RKO (cell line): ENCODE measurements around the gene PLPP4.

Source experiments
- DNase-seq: peaks from one replicate; pipeline ENCODE4 v3.0.0-alpha.2; 2016; ENCODE audit warnings: low spot score

PLPP4 gene

DNA sequence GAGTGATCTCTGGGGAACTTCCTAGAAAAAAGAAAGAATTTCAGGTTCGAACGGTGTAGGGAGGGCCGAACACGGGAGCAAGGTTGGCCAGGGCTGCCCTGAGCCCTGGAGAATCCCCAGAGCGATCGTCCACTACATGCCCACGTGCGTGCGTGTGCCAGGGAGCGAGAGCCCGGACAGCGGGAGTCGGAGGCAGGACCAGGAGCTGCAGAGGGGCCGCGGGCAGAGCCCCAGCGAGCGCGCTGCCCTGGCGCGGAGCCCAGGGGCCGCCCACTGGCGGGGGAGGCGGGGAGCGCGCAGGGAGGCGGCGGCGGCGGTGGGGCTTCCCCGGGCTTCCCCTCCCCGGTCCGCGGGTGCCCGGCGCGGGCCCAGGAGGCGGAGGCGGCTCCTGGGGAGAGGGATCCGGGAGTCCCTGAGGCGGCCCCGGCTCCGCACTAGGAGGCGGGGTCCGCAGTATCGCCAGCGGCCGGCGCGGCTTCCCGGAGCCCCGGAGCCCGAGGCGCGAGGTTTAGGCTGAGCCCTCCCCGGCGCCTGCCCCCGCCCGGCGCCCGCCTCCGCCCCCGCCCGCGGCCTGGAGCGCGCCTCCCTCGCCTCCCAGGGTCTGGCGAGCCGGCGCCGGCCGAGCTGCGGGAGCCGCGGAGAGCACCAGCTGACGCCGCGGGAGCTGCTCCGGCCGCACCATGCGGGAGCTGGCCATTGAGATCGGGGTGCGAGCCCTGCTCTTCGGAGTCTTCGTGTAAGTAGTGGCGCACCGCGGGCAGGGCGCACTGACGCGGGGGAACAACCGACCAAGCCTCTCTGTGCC is at the start of gene PLPP4:
Gene PLPP4, plus strand, starts transcription at position 602 of the 805 bp plus-strand sequence. Its CDS starts 79 bp downstream, at position 681.
- DNase-seq = no peak

GRCh38 chr10:120409816-120410215 is 47.2 kb upstream of the PLPP4 start:
- DNase-seq = no peak

GRCh38 chr10:120414946-120415345 is 42.1 kb upstream of the PLPP4 start:
- DNase-seq = no peak

DNA sequence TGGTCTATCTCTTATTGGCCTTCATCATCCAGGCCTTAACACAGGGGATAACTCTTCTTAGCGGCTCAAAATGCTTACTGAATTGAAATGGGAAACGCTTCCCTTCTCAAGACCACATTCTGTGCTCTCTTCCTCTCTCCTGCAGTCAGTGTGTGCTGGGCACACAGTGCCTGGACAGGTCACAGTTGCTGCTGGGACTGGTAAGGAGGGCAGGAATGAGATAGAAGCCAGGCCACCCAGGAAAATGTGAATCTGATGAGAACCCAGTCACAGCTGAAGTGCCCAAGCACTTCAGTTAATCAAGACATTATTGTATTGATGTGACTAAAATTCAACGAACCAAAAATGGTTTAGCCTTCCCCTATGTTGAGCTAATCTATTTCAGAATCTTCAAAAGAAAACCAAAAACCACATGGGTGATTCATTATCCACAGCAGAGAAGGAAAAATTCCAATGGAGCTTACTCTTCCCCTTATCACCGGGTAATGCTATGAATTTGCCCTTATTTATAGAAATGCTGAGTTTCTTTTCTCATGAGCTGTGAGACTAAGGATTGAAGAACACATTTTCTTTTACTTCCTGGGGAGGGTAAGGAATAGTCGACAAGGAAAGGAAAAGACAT is 41.2 kb upstream of the PLPP4 start:
- peak; percentile 66 for DNase-seq

DNA sequence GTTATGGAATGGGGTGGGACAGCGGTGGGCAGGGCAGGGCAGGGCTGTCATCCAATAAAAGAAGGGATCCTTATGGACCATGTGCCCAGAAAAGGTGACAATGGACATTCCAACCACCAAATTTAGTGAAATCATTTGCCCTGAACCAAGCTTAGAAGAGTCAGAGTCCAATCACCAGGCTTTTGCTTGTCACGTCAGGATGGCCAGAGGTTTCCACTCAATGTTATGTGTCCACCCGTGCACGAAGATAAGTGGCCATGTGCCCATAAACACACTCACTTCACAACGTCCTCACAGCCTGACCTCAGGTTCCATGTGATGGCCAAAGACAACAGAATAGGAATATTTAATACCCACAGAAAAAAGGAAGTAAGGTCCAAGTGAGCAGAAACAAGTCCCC is 36.6 kb upstream of the PLPP4 start:
- DNase-seq = no peak

DNA sequence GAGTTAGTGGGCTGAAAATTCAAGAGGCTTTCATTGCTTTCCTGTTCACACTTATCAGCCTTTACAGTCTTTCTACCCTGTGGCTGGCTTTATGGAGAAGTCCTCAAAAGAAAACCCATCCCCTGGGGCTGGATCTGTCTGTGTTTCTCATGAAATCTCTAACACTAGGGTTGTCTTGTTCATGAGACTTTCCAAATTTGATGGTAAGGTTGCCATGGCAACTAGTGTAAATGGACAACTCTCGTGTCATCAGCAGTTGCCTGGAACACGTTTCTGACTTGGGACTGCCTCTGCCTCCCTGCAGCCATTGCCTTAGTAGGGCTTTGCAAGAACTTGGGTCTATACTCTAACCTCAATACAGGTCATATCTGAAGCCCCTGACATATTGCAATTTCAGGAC is 35.8 kb upstream of the PLPP4 start:
- DNase-seq = no peak

- DNase-seq = no peak
These were observed 34.6 kb upstream of the PLPP4 start for GRCh38 chr10:120422457-120422856.

- peak; percentile 78 for DNase-seq
These were observed 33.4 kb upstream of the PLPP4 start for GRCh38 chr10:120423431-120424197.

GRCh38 chr10:120424198-120424464 is 32.9 kb upstream of the PLPP4 start:
- no peak for DNase-seq

DNA sequence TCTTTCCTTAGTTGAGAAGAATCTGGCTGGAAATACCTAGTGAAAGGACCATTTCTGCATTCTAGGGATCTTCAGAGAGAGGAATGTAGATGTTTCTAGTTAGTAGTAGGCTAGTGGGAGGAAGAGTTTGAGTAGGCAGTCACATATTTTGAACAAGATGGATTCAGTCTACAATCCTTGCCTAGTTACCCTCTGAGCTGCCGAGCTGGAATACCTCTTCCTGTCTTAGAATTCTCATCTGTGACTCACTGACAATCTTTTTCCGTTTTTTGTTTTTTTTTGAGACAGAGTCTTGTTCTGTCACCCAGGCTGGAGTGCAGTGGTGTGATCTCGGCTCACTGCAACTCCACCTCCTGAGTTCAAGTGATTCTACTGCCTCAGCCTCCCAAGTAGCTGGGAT is 30.7 kb upstream of the PLPP4 start:
- DNase-seq = peak; percentile 30

- DNase-seq = no peak
These were observed 28.3 kb upstream of the PLPP4 start for GRCh38 chr10:120428754-120429153.

DNA sequence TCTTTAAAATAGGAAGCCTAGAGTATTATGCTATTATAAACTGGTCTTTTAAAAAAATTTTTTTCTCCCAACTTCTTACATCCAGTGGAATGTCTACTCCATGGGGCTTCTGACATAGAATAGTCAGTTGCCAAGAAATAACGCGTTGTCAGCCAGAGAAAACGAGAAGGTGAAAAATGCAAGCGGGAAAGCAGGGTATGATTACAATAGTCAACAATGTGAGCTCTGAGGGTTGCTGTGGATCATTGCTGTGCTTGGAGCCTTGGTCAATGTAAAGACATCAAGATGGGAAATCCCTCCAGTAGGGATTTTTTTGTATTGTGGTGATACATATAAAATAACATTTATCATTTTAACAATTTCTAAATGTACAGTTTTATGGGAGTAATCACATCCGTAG is 27.6 kb upstream of the PLPP4 start:
- DNase-seq = no peak

GRCh38 chr10:120431251-120431651 is 25.8 kb upstream of the PLPP4 start:
- DNase-seq = no peak

- DNase-seq = no peak
These were observed 24.8 kb upstream of the PLPP4 start for GRCh38 chr10:120432209-120432608.

- no peak for DNase-seq
These were observed 23.9 kb upstream of the PLPP4 start for GRCh38 chr10:120433141-120433540.

- peak; percentile 40 for DNase-seq
These were observed 20.5 kb upstream of the PLPP4 start for GRCh38 chr10:120436439-120437112.

GRCh38 chr10:120437541-120437940 is 19.5 kb upstream of the PLPP4 start:
- no peak for DNase-seq

- DNase-seq = no peak
These were observed 5.1 kb upstream of the PLPP4 start for GRCh38 chr10:120451968-120452367.

DNA sequence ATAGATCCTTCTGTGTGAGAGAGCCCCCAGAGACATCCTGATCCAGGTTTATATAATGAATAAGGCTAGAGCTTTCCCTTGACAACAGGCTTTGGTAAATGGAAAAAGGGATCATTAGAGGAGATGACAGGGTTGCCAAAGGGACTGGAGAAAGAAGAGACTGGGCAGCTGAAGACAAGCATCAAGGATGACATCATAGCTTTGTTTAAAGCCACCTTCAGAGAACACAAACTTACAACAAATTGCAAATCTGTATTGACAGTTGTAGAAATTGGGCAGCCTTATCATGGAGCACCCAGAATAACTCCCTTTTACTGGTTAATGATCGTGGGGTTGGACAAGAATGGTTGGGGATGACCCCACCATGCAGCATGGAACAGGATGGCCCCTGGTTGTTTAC is 3.7 kb upstream of the PLPP4 start:
- DNase-seq = no peak

- DNase-seq = no peak
These were observed 3.1 kb upstream of the PLPP4 start for GRCh38 chr10:120453886-120454285.

DNA sequence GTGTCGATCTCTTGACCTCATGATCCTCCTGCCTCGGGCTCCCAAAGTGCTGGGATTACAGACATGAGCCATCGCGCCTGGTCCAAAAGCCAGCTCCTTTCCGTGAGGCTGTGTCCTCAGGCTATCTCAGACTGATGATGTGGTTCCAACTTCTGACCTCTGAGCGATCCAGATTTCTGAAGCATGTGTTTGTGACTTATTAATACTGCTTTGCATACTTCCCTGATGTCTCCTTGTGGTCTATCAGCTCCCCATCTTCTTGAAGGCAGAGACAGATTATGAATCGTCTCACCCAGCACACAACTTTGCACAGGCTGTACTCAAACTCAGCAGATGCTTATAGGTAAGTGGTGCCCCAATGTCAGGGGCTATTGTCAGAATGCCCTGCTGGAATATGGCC is 2.0 kb upstream of the PLPP4 start:
- no peak for DNase-seq

DNA sequence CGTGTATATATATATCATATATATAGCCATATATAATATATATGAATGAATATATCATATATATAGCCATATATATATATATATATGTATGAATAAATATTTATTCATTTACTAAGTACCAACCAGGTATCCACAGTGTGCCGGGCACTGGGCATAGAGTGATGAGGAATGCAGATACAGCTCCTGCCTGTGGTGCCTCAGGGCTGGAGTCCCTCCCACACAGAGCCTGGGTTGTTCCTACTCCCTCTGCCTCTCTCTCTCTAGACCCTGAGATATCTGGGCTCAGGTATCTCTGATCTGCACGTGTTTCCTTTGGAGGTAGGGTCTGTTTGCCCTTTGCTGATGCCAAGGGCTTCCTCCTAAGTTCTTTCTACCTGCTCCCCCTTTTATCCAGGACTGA is 1.4 kb upstream of the PLPP4 start:
- DNase-seq = no peak

DNA sequence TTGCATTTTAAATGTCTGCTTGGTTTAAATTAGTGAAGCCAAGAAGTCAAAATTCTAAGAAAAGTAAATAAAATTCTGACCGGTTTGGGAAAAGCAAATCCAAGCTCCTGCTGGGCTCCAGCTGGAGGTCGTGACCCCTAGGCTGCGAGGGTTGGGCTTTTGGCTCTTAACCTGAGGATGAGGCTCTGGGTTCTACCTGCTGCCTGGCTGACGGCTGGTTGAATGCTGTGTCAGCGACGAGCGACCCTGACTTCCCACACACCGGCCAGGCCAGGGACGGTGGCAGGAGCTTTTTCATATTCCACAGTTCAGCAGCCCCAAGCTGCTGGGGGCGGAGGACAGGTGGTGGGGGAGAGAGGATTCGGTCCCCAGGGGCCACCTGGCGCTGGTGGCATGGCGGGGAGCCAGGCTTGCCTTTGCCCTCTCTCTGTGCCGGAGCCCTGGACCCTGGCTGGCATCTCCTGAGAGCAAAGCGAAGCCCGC is 843 bp upstream of the PLPP4 start:
- no peak for DNase-seq
